Uterus (tissue), 2 donors: Measurements from ENCODE around the gene OR51B4.

Source experiments
- CTCF ChIP-seq, 4 experiments: fragments of 200-600 bp in 2 of 4; fragments of 450-650 bp in 2 of 4; sonication (generic) in 2 of 4; IDR thresholded peaks; one replicate each; pipeline ENCODE4 v1.5.1; 2016 to 2019; ENCODE audit warnings: antibody characterized with exemption in 4 of 4, mild to moderate bottlenecking in 2 of 4, moderate library complexity in 1 of 4
- POLR2A ChIP-seq, 2 donors: fragments of 450-650 bp; IDR thresholded peaks; one replicate each; pipeline ENCODE4 v1.6.1; 2016; ENCODE audit warnings: antibody characterized with exemption in 2 of 2, mild to moderate bottlenecking in 1 of 2, moderate library complexity in 1 of 2

- no peak for TF ChIP-seq CTCF (IDR thresholded peaks at IDR 0.05)
- no peak for TF ChIP-seq POLR2A (IDR thresholded peaks at IDR 0.05)
Observed at GRCh38 chr11:5283086-5283485, 18.7 kb downstream of the OR51B4 start.
